Dermis microvascular lymphatic vessel endothelial cell (primary cell): ENCODE results near the gene BRSK1. TPM values are rescaled to one million over a fixed set of nuclear protein-coding genes. Genes with fewer than 3 reads are reported as not detected.

Experiments
- DNase-seq, 2 donors: peaks; one replicate each; pipeline versions ENCODE4 v3.0.0 to v3.0.0-alpha.2; 2010; ENCODE audit warnings: low read depth in 2 of 2
- total RNA-seq: library from RNA; depleted of rRNA; stranded (reverse); fragments of >200 nt; gene quantifications from 2 replicates; pipeline ENCODE4 v1.2.1, GENCODE V29; 2014

BRSK1 gene
- total RNA-seq, 1 donor from 2014 or later, result 0.39 TPM

DNA sequence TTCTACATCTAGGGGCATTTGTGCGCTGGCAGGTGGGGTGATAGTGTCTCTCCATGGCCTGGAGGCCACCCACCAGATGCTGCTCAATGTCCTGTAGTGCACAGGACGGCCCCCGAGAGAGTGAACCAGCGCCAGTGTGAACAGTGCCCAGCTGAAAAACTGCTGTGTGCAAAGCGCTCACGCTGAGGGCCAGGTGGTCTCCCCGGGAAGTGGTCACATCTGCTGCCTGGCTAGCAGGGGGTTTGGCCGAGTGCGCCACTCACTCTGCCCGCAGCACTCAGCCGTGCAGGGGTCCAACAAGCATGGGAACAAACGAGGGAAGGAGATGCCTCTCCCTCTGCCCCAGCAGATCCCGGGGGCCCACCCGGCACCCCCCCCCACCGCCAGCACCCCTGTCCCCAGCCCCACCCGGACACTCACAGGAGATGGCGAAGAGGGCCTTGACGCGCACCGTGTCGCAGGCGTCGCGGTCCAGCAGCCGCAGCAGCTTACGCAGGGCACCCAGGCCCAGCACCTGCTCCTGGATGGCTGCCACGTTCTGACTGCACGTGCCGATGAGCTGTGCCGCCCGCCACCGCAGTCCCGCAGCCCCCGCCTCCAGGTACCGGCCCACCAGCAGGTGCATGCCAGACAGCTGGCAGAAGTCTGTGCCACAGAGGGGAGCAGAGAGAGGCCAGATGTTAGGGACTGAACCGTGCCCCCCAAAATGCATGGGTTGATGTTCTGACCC, 9.7 kb upstream of the BRSK1 start:
- no peak for DNase-seq

DNA sequence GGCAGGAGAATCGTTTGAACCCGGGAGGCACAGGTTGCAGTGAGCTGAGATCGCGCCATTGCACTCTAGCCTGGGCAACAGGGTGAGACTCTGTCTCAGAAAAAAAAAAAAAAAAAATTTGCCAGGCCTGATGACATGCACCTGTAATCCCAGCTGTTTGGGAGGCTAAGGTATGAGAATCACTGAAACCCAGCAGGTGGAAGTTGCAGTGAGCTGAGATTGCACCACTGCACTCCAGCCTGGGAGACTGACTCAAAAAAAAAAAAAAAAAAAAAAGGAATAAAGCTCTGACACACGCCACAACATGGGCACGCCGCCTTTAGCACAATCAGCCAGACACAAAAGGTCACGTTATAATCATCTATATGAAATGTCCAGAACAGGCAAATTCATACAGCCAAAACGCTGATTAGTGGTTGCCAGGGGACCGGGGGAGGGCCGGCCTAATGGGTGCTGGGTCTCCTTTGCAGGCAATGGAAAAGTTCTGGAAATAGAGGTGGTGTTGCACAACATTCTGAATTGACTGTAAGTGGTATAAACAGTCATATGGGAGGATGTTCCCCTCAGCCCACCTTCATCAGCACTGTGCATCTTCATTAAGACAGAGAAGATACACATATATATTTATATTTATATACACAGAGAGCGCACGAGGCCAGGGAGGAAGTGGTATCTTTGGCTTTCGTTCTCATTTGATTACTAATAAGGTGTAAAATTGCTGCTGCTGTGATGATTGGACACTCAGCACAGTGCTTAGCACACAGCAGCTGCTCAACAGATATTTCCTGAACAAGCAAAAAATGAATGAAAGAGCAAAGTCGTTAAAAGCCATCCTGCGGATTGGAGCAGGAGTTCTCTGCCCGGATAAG, 7.7 kb upstream of the BRSK1 start:
- no peak for DNase-seq

DNA sequence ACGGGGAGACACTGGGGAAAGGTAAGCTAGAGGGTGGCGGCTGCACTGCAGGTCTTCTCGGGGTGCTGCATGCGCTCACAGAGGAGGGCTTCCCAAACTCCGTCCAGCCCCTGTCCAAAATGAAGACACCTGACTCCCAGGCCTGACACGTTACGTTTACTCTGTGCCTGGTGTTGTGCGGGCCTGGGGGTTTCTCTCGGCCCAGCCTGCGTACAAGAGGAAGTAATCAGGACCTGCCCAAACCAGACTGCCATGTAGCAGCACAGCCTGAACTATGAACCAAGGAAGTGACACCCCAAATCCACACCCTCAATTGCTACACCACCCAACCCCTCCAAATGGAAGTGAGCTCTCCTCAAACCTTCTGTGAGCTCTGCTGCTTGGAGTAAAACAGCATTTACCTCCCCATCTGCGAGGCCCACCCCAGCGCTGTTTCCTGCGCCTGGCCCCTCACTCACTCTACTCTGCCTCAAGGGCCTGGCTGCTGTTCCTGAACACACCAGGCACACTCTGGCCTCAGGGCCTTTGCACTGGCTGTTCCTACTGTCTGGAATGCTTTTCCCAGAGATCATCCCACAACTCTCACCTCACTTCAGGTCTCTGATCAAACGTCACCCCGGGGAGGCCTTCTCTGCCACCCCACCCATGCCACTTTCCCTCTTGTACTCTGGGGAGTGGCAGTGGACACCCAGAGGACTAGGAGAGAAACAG, 6.9 kb upstream of the BRSK1 start:
- no peak for DNase-seq

DNA sequence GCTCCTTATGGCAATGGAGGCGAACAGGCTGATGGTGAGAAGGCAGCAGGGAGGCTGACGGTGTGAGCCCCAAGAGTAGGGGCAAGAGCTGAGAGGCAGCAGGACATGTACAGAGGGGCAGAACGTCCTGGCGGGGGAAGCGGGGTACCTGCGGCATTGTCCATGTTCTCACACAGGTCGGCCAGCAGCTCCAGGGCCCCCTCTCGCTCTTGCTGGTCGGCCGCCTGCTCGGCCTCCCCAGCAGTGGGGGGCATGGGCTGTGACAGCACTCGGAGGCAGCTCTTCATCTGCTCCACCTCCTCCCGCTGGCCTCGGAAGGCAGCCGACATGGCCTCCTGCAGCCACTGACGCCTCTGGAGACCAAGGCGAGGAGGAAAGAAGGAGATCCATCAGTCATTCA, 6.3 kb upstream of the BRSK1 start:
- DNase-seq, result no peak

DNA sequence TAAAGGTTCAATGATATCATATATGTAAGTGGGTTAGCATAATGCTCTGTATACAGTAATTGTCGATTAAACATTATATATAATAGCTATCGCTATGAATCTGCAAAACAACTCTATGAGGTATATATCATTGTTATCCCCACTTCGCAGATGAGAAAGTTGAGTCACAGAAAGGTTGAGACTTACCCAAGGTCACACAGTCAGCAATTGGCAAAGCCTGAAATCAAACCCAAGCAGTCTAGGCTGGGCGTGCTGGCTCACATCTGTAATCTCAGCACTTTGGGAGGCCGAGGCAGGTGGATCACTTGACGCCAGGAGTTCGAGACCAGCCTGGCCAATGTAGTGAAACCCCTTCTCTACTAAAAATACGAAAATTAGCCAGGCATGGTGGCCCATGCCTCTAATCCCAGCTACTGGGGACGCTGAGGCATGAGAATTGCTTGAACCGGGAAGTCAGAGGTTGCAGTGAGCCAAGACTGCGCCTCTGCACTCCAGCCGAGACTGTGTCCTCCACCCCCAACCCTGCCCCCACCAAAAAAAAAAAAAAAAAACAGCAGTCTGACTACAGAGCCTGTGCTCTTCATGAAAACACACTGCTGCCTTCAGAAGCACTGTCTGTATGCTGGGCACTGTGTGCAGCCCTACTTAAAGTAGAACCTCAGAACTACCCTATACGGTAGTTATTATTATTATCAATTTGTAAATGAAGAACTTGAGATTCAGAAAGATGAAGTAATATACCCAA, 5.2 kb upstream of the BRSK1 start:
- no peak for DNase-seq

DNA sequence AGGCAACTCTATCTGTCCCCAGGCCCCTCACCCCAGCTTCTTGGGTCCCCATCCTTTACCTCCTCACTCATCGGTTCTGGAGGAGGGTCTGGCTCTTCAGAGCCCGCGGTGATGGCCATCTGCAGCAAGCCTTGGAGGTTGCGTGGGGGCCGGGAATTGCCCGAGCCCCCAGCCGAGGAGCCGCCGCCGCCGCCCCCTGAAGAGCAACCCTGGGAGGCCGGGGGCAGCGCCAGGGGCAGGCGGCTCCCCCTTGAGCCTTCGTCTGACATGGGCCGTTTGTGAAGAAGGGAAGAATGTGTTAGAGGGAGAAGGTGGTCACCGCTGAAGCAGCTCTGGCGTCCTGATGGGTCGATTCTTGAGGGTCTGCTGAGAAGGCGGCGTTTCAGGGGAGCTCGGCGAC, 4.5 kb upstream of the BRSK1 start:
- no peak for DNase-seq

DNA sequence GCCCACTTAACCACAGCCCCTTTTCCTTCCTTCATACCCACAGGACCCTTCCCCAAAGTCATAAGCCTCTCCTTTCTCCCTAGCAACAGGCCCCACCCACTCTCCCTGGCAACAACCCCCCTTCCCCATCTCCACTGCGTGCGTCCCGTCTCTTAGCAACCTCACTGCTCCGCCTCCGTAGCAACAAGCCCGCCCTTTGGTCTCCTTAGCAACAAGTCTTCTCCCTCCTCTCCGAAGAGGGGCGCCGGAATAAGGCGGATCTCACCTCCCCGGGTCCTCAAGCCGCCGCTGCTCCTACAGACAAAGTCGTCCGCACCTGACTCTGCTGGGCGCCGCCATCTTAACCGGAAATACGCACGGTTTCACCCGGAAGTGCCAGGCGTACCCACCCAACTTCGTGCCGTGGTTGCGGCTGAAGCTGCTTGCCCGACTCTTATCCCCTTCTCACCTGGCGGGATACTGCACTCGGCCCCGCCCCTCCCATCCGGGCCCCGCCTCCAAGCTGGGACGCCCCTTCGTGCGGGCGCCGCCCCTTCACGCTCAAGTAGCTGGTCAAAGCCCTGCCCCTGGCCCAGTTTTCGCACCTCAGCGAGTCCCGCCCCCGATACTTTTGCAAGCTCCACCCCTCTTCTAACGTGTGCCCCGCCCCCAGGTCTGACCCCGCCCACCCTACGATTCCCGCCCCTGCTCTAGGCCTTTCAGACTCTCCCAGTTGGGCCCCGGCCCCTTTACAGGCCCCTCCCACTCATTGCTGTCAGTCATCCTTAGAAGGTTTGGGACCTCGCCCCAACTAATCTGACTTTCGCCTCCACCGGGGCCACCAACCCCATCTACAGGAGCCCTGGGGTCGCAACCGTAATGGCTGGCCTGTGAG, 3.8 kb upstream of the BRSK1 start, which contains the start of gene HSPBP1:
TSS of gene HSPBP1 (minus strand) at position 341 of the 874 bp plus-strand sequence. CDS start 502 bp downstream, outside the sequence.
- DNase-seq, result peak; percentile 85 to 88

DNA sequence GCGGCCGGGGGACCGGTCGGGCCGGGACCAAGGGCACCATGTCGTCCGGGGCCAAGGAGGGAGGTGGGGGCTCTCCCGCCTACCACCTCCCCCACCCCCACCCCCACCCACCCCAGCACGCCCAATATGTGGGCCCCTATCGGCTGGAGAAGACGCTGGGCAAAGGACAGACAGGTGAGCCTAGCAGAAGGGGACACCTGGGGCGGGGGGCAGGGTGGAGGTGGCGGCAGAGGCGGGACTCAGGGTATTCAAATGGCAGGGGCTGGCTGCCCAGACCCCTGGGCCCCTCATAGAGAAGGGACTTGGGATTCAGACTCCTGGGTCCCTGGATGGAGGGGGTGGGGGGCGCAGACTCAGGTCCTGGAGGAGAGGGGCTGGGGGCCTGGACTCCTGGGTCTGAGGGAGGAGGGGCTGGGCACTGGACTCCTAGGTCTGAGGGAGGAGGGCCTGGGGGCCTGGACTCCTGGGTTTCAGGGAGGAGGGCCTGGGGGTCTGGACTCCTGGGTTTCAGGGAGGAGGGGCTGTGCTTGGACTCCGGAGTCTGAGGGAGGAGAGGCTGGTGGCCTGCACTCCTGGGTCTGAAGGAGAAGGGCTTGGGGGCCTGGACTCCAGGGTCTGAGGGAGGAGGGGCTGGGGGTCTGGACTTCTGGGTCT, 735 bp downstream of the BRSK1 start:
- no peak for DNase-seq

DNA sequence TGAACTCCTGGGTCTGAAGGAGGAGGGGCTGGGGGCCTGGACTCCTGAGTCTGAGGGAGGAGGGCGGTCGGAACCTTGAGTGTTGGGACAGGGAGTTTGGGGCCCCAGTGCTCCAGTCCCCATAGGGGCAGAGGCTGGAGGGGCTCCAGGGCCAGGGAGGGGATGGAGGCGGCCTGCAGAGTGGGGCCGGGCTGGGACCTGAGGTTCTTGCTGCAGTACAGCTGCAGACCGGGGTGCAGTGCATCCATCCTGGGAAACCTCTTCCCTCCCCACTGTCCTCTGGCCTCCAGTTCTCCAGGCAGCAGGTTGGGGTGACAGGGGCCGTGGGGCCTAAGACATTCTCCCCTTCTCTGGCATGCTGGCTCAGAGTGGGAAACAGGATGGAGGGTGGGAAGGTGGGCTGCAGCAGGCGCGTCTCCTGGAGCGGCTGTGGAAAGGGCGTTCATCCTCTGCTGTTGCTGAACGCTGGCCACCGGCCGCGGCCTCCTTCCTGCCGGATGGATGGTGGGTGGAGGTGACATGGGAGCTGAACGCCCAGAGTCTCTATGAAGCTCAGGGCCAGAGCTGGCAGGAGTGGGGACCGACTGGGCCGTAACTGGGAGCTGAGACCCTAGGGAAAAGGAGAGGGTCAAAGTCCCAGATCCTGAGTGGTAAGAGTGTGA, 1.6 kb downstream of the BRSK1 start:
- DNase-seq, result no peak

DNA sequence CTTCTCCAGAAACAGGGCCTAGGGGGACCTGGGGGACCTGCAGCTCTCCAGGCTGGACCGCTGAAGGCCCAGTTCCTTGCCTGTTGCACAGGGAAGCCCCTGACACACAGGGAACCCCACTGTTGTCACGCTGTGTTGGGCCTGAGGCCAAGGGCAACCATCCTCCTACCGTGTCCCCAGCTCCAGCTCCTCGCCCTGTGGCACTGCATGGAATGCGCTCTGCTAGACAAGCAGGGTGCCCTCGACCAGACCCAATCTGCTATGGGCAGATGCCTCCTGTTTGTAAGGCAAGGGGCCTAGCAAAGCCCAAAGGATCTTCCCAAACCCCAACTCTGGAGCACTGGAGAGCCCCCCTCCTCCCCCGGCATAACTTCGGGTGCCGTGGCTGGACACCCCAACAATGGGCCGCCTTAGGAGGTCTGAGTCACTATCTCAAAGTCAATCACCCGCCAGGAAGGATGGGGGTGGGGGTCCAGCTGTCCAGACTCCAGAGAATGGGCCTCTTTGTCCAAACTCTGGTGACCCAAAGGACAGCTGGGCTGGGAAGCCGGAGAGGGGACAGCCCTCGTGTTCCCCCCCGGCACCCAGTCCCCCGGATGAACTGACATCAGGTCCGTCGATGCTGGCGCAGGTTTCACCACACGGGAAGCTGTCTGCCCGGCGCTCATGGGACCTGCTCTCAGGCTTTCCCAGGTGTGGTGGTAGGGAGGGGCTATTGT, 3.7 kb downstream of the BRSK1 start:
- no peak for DNase-seq

DNA sequence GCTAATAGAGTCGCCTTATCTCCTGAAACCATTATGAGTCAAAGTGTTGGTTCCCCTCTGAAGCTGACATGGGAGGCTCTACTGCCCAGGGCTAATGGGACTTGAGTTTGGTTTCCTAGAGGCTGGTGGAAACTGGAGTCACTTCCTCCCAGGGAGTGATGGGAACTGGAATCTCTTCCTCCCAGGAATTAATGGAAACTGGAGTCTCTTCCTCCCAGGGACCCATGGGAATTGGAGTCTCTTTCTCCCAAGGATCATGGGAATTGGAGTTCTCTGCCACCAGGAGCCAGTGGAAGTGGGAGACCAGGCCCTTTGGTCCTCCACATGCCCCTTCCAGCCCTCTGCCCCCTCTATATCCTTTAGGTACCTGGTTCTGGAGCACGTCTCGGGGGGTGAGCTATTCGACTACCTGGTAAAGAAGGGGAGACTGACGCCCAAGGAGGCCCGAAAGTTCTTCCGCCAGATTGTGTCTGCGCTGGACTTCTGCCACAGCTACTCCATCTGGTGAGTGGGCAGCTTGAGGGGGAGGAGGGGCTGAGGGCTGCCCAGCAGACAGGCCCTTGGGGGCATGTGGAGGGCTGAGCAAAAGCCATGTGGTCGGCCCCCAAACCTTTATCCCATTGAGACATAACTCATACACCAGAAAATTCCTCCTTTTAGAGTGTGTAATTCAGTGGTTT, 5.5 kb downstream of the BRSK1 start:
- DNase-seq, result no peak

DNA sequence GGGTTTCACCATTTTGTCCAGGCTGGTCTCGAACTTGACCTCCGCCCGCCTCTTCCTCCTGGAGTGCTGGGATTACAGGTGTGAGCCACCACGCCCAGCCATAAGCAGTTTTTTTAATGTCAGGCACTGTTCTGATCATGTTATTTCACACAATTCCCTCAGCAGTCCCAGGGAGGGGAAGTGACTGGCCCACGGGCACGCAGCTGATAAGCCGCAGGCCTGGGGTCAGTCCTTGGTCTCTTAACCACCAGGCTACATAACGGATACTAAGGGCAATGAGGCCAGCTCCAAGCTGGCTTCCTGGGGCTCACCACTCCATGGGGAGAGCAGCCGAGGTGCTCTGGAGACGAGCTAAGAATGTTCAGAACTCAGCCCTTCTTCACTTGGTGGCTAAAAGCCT, 13.5 kb downstream of the BRSK1 start:
- no peak for DNase-seq

DNA sequence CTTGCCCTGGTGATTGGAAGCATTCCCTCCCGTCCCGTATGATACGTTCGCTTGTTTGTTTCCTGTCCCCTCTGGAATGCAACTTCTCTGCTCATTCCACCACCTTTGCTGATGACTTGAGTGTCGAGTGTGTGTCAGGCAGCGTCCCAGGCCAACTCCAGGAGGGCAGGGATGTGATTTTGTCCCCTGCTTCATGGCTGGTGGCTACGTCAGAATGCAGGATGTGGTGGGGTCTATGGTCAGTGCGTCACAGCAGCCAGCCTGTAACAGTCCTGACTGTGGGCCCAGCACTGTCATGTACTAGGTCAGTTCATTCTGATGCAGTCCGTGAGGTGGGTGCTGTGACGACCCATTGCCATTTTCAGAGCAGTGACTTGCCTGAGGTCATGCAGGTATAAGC, 16.2 kb downstream of the BRSK1 start:
- no peak for DNase-seq

DNA sequence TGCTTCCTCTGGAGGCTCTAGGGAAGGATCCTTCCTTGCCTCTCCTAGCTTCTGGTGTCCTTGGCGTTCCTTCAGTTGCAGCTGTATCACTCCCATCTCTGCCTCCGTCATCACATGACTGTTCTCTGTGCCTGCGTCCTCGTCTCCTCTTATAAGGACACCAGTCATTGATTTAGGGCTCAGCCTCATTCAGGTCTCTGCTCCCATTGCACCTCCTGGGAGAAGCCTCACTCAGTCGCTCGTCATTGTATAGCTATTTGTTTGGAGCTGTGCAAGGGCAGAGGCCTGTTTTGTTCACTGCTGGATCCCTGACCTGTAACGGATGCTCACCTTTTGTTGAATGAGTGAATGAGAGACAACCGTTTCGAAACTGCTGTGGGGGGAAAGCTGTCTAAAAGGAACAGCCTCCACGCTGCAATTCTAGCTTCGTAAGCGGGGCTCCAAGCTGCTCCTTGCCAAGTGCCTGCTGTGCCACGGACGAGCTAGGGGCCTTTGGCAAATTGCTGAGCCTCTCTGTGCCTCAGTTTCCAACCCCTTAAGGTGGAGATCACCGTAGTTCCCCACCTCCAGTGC, 17.2 kb downstream of the BRSK1 start:
- no peak for DNase-seq

DNA sequence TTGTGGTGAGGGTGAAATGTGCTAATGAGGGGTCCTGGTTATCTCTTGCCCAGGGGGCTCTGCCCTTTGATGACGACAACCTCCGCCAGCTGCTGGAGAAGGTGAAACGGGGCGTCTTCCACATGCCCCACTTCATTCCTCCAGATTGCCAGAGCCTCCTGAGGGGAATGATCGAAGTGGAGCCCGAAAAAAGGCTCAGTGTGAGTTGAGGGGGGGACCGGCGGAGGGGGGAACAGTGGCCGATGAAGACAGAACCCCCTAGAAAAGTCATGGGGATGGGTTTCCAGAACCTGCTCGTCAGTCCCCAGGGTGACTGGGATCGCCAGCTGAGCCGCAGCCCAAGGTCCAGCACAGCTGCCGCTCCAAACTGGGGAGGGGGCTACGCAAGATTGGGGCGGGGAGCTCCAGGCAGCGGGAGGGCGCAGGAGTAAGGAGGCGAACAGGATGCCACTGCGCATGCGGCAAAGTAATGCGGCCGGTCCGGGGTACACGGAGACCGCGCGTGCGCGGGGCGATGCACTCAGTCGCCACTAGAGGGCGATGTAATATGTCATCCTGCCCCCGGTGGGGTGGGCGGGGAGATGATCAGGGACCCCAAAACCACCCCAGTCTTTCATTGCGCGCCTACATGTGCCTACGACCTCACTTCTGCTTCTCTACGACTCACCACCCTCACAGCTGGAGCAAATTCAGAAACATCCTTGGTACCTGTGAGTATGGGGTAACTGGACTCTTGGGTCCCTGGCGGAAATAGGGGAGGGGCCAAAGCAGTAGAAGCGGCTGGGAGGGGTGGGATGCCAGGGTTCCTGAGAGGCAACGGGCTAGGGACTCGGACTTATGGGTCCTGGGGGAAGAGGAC, 17.9 kb downstream of the BRSK1 start:
- DNase-seq, result peak; percentile 57 to 70

DNA sequence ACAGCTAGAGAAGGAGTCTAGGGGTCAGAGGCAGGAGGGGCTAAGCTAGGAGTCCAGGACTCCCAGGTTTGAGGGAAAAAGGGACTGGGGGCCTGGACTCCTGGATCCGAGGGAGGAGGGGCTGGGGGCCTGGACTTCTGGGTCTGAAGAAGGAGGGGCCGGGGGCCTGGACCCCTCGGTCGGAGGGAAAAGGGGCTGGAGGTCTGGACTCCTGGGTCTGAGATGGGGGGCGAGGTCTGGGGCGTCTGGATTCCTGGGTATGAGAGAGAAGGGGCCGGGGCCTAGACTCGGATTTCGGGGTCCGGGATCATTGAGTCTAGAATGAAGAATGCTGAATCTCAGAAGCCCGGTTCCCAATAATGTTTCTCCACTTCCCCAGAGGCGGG, 18.5 kb downstream of the BRSK1 start:
- DNase-seq, result no peak

DNA sequence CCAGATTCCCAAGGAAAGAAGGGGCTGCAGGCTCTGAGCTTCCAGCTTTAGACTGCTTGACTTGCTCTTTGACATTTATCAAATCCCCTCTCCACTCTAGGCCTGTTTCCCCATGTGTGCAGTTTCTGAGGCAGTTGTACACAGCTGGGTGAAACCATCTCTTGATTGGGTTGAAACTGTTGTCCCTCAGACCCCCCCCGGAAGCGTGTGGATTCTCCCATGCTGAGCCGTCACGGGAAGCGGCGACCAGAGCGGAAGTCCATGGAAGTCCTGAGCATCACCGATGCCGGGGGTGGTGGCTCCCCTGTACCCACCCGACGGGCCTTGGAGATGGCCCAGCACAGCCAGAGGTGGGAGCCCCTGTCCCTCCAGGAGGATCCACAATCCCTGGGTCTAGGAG, 19.7 kb downstream of the BRSK1 start:
- DNase-seq, result no peak
